ENCODE data around the gene CCDC188.

The CCDC188 gene

GRCh38 chr22:20131859-20132685 lies 18.8 kb downstream of the CCDC188 start:
- DNase-seq = peak in 1 of 2 experiments; percentile 33

- DNase-seq = peak in 1 of 2 experiments; percentile 62
Observed at GRCh38 chr22:20131597-20131858, 19.3 kb downstream of the CCDC188 start, which contains the start of gene ZDHHC8. Gene ZDHHC8, plus strand, starts transcription at chr22:20131804. Its CDS starts 144 bp downstream, at chr22:20131948.

- peak; percentile 79 to 88 for DNase-seq
Observed at GRCh38 chr22:20130731-20131596, 19.9 kb downstream of the CCDC188 start.

GRCh38 chr22:20130319-20130718 lies 20.5 kb downstream of the CCDC188 start:
- DNase-seq = no peak

- DNase-seq = no peak
Observed at GRCh38 chr22:20129747-20130014, 21.2 kb downstream of the CCDC188 start.

- peak; percentile 46 to 51 for DNase-seq
Observed at GRCh38 chr22:20128902-20129746, 21.7 kb downstream of the CCDC188 start.

- no peak for DNase-seq
Observed at GRCh38 chr22:20128619-20128901, 22.3 kb downstream of the CCDC188 start.

- no peak for DNase-seq
Observed at GRCh38 chr22:20127869-20128618, 22.8 kb downstream of the CCDC188 start.

- no peak for DNase-seq
Observed at GRCh38 chr22:20127318-20127868, 23.5 kb downstream of the CCDC188 start.

GRCh38 chr22:20126284-20127029 lies 24.4 kb downstream of the CCDC188 start:
- DNase-seq = no peak

- DNase-seq = no peak
Observed at GRCh38 chr22:20125201-20126174, 25.4 kb downstream of the CCDC188 start.

- DNase-seq = no peak
Observed at GRCh38 chr22:20124083-20124787, 26.6 kb downstream of the CCDC188 start.

GRCh38 chr22:20123366-20124082 lies 27.3 kb downstream of the CCDC188 start:
- no peak for DNase-seq

GRCh38 chr22:20121856-20122415 lies 28.9 kb downstream of the CCDC188 start:
- DNase-seq = no peak

GRCh38 chr22:20118300-20119020 lies 32.4 kb downstream of the CCDC188 start:
- no peak for DNase-seq

GRCh38 chr22:20117633-20118299 lies 33.1 kb downstream of the CCDC188 start:
- DNase-seq = peak; percentile 74 to 86

- DNase-seq = peak; percentile 95 to 97
Observed at GRCh38 chr22:20116951-20117632, 33.8 kb downstream of the CCDC188 start, which contains the start of gene TRMT2A. Gene TRMT2A, minus strand, starts transcription at chr22:20117226. Its CDS starts 320 bp downstream, at chr22:20116906.

All from stimulated activated CD4-positive, alpha-beta T cell treated with anti-CD3 and anti-CD28 coated beads, Interleukin-4, amount 100 ng/mL, for 4 hours (primary cell).